MM.1S (cell line): ENCODE data around the gene TTC7B.

Source experiments
- DNase-seq: peaks from one replicate; pipeline ENCODE4 v3.0.0-alpha.2; 2015
- H2AFZ ChIP-seq: fragments of 300-600 bp; sonication (generic); 2 replicates; pipeline ENCODE4 v1.6.0; 2016; ENCODE audit warnings: antibody characterized with exemption, low read length
- H3F3A ChIP-seq: fragments of 300-600 bp; sonication (generic); 2 replicates; pipeline ENCODE4 v1.6.1; 2016; ENCODE audit warnings: mild to moderate bottlenecking, antibody characterized with exemption, low read length, moderate library complexity, mixed read lengths; ENCODE audit not compliant: insufficient read depth
- H3K27ac ChIP-seq: fragments of 300-600 bp; sonication (generic); 2 replicates; pipeline ENCODE4 v1.5.1; 2016; ENCODE audit warnings: mild to moderate bottlenecking, low read length
- H3K27me3 ChIP-seq: fragments of 300-600 bp; sonication (generic); replicated peaks from 2 replicates; pipeline ENCODE4 v1.6.0; 2016; ENCODE audit warnings: low read length; ENCODE audit not compliant: insufficient read depth
- H3K36me3 ChIP-seq: fragments of 300-600 bp; sonication (generic); replicated peaks from 2 replicates; pipeline ENCODE4 v1.6.1; 2016; ENCODE audit warnings: mild to moderate bottlenecking, low read length, mixed read lengths; ENCODE audit not compliant: insufficient read depth
- H3K4me1 ChIP-seq: fragments of 300-600 bp; sonication (generic); 2 replicates; pipeline ENCODE4 v1.6.1; 2016; ENCODE audit warnings: low read length, mixed read lengths
- H3K4me2 ChIP-seq: fragments of 300-600 bp; sonication (generic); 2 replicates; pipeline ENCODE4 v1.6.0; 2016; ENCODE audit warnings: low read depth, low read length
- H3K4me3 ChIP-seq: fragments of 300-600 bp; sonication (generic); 2 replicates; pipeline ENCODE4 v1.5.1; 2016; ENCODE audit warnings: low read length, mixed read lengths
- H3K79me2 ChIP-seq: fragments of 300-600 bp; sonication (generic); 2 replicates; pipeline ENCODE4 v1.6.1; 2016; ENCODE audit warnings: mixed run types, low read length, mixed read lengths
- H3K9ac ChIP-seq: fragments of 300-600 bp; sonication (generic); 2 replicates; pipeline ENCODE4 v1.6.1; 2016; ENCODE audit warnings: low read length, mixed read lengths
- H3K9me2 ChIP-seq: fragments of 300-600 bp; sonication (generic); replicated peaks from 2 replicates; pipeline ENCODE4 v1.6.1; 2016; ENCODE audit warnings: mild to moderate bottlenecking, low read length, mixed read lengths; ENCODE audit not compliant: insufficient read depth
- H3K9me3 ChIP-seq: fragments of 300-600 bp; sonication (generic); replicated peaks from 2 replicates; pipeline ENCODE4 v1.6.1; 2016; ENCODE audit warnings: mild to moderate bottlenecking, low read length, mixed read lengths; ENCODE audit not compliant: insufficient read depth
- H4K20me1 ChIP-seq: fragments of 300-600 bp; sonication (generic); 2 replicates; pipeline ENCODE4 v1.6.1; 2016; ENCODE audit warnings: mild to moderate bottlenecking, low read length, moderate library complexity, mixed read lengths; ENCODE audit not compliant: insufficient read depth
- CTCF ChIP-seq: fragments of 300-600 bp; sonication (generic); IDR thresholded peaks from 2 replicates; pipeline ENCODE4 v1.5.1; 2016; ENCODE audit warnings: antibody characterized with exemption, low read length, mixed read lengths
- EZH2 ChIP-seq: fragments of 300-600 bp; sonication (generic); optimal IDR thresholded peaks from 2 replicates; pipeline ENCODE3; 2017; ENCODE audit warnings: low read depth, mild to moderate bottlenecking, antibody characterized with exemption, low read length, mixed read lengths
- EZH2phosphoT487 ChIP-seq: fragments of 300-600 bp; sonication (generic); IDR thresholded peaks from 2 replicates; pipeline ENCODE4 v1.6.1; 2018; ENCODE audit warnings: antibody characterized with exemption, low read length

TTC7B gene

GRCh38 chr14:90505531-90505930, 310.7 kb downstream of the TTC7B start:
- no peak for TF ChIP-seq CTCF
- TF ChIP-seq EZH2, result no peak
- TF ChIP-seq EZH2phosphoT487, result no peak
- Histone ChIP-seq H3K4me1 (no peaks in the 10 kb centered on the region), H3K36me3 (no peaks in the 10 kb centered on the region), H3K4me2 (no peak overlapping the region), H3K79me2 (no peaks in the 10 kb centered on the region), H3K9me2 (no peaks in the 10 kb centered on the region), H3K27me3 (no peaks in the 10 kb centered on the region; the same call in 1 of the 2 replicates), H2AFZ (no peak overlapping the region), H3K9ac (no peak overlapping the region), H3K27ac (no peak overlapping the region), H3F3A (no peaks in the 10 kb centered on the region), H4K20me1 (no peaks in the 10 kb centered on the region), H3K9me3 (no peaks in the 10 kb centered on the region), H3K4me3 (no peak overlapping the region)
- no peak for DNase-seq

- TF ChIP-seq CTCF, result no peak
- TF ChIP-seq EZH2, result no peak
- TF ChIP-seq EZH2phosphoT487, result no peak
- no peaks in the 10 kb centered on the region for H3K4me1 ChIP-seq
- H3K9ac ChIP-seq, result no peak overlapping the region
- no peaks in the 10 kb centered on the region for H3K9me3 ChIP-seq
- DNase-seq, result no peak
- no peak overlapping the region for H3K27ac ChIP-seq
- H3K4me2 ChIP-seq, result no peak overlapping the region
- no peaks in the 10 kb centered on the region for H3K36me3 ChIP-seq
- no peaks in the 10 kb centered on the region for H3F3A ChIP-seq
- no peaks in the 10 kb centered on the region for H3K79me2 ChIP-seq
- no peak overlapping the region for H2AFZ ChIP-seq
- H4K20me1 ChIP-seq, result no peaks in the 10 kb centered on the region
- no peak overlapping the region for H3K4me3 ChIP-seq
- no peaks in the 10 kb centered on the region for H3K9me2 ChIP-seq
- H3K27me3 ChIP-seq, result no peaks in the 10 kb centered on the region; the same call in 1 of the 2 replicates
These were observed 311.6 kb downstream of the TTC7B start for GRCh38 chr14:90504643-90505042.

GRCh38 chr14:90503582-90503981, 312.6 kb downstream of the TTC7B start:
- no peak for DNase-seq
- no peak overlapping the region for H3K4me2 ChIP-seq

More at GRCh38 chr14:90503582-90503981, 312.6 kb downstream of the TTC7B start:
- Histone ChIP-seq H4K20me1 (no peaks in the 10 kb centered on the region), H3K27me3 (no peaks in the 10 kb centered on the region; the same call in 1 of the 2 replicates), H3K4me3 (no peak overlapping the region), H3F3A (no peaks in the 10 kb centered on the region), H3K36me3 (no peaks in the 10 kb centered on the region), H3K9ac (no peak overlapping the region), H3K9me3 (no peaks in the 10 kb centered on the region), H3K79me2 (no peaks in the 10 kb centered on the region), H3K27ac (no peak overlapping the region), H3K4me1 (no peaks in the 10 kb centered on the region), H2AFZ (no peak overlapping the region), H3K9me2 (no peaks in the 10 kb centered on the region)
- TF ChIP-seq EZH2phosphoT487 (no peak), CTCF (no peak)
